IMR-90 (cell line): Measurements from ENCODE around the gene PIPOX. TPM values are rescaled to one million over a fixed set of nuclear protein-coding genes. Genes with fewer than 3 reads are reported as not detected.

Source experiments
- ATAC-seq: fragments of 200-7000 bp; cut with Tn5 transposase; 2 replicates; pipeline ENCODE4 v1.9.1; 2020; ENCODE audit warnings: low read depth, mild to moderate bottlenecking, moderate library complexity
- BruUV-seq: library from RNA; stranded (reverse); fragments of 400-500 nt; replicated peaks from 2 replicates; lab custom pipeline; 2021; lab: Mats Ljungman, UMichigan
- CTCF ChIA-PET: fragments of 300-600 bp; formaldehyde crosslinking; extraction: SDS; loops from one replicate; lab custom pipeline; 2021; ENCODE audit warnings: antibody characterized with exemption; lab: Yijun Ruan, JAX
- POLR2A ChIA-PET: fragments of 300-600 bp; sonication (Branson Sonifier 250); formaldehyde crosslinking; loops from one replicate; lab custom pipeline; 2022; ENCODE audit warnings: antibody characterized with exemption; ENCODE audit not compliant: unreplicated experiment; lab: Charles Lee
- DNase-seq: peaks from one replicate; pipeline ENCODE4 v3.0.0; 2013
- H2AFZ ChIP-seq: replicated peaks from 2 replicates; pipeline ENCODE3; 2013; ENCODE audit warnings: low read length, mild to moderate bottlenecking; ENCODE audit not compliant: poor library complexity
- H2AK5ac ChIP-seq: 2 replicates; pipeline ENCODE4 v1.6.1; 2013; ENCODE audit warnings: low read depth, low read length, inconsistent platforms
- H2AK9ac ChIP-seq: replicated peaks from 2 replicates; pipeline ENCODE3; 2013; ENCODE audit warnings: mild to moderate bottlenecking, low read depth, low read length, moderate library complexity; ENCODE audit not compliant: poor library complexity
- H2BK120ac ChIP-seq: 2 replicates; pipeline ENCODE4 v1.6.1; 2013; ENCODE audit warnings: low read depth, low read length, inconsistent platforms
- H2BK15ac ChIP-seq: 3 replicates; pipeline ENCODE4 v1.6.1; 2013; ENCODE audit warnings: low read depth, low read length, inconsistent platforms
- H2BK20ac ChIP-seq: 2 replicates; pipeline ENCODE4 v1.6.1; 2013; ENCODE audit warnings: low read depth, mild to moderate bottlenecking, inconsistent platforms, low read length, moderate library complexity
- H2BK5ac ChIP-seq: 2 replicates; pipeline ENCODE4 v1.6.1; 2013; ENCODE audit warnings: mild to moderate bottlenecking, low read depth, low read length, inconsistent platforms; ENCODE audit not compliant: poor library complexity, severe bottlenecking
- H3K14ac ChIP-seq: replicated peaks from 2 replicates; pipeline ENCODE4 v1.6.1; 2013; ENCODE audit warnings: low read depth, low read length, inconsistent platforms
- H3K18ac ChIP-seq: 2 replicates; pipeline ENCODE4 v1.6.1; 2013; ENCODE audit warnings: low read depth, low read length, control low read depth
- H3K23ac ChIP-seq: 2 replicates; pipeline ENCODE4 v1.6.1; 2013; ENCODE audit warnings: low read depth, low read length, inconsistent platforms
- H3K27ac ChIP-seq: 2 replicates; pipeline ENCODE4 v1.5.1; 2013; ENCODE audit warnings: mild to moderate bottlenecking, control low read depth, low read length; ENCODE audit not compliant: insufficient read depth
- H3K27me3 ChIP-seq: 2 replicates; pipeline ENCODE4 v1.6.1; 2013; ENCODE audit warnings: low read length; ENCODE audit not compliant: control insufficient read depth, insufficient read depth
- H3K36me3 ChIP-seq: 2 replicates; pipeline ENCODE4 v1.6.1; 2013; ENCODE audit warnings: low read length, mixed read lengths; ENCODE audit not compliant: control insufficient read depth, insufficient read depth
- H3K4ac ChIP-seq: 2 replicates; pipeline ENCODE4 v1.6.1; 2013; ENCODE audit warnings: low read depth, low read length, inconsistent platforms
- H3K4me1 ChIP-seq: 2 replicates; pipeline ENCODE4 v1.6.1; 2013; ENCODE audit warnings: low read length, mixed read lengths; ENCODE audit not compliant: control insufficient read depth, insufficient read depth
- H3K4me2 ChIP-seq: 2 replicates; pipeline ENCODE4 v1.6.1; 2013; ENCODE audit warnings: low read depth, mild to moderate bottlenecking, control low read depth, low read length, moderate library complexity
- H3K4me3 ChIP-seq: 2 replicates; pipeline ENCODE4 v1.5.1; 2013; ENCODE audit warnings: low read depth, mild to moderate bottlenecking, control low read depth, low read length, moderate library complexity; ENCODE audit not compliant: insufficient read depth
- H3K56ac ChIP-seq: 2 replicates; pipeline ENCODE4 v1.6.1; 2013; ENCODE audit warnings: low read length, inconsistent platforms; ENCODE audit not compliant: insufficient read depth; ENCODE audit errors: extremely low read depth
- H3K79me1 ChIP-seq, 2 experiments: 2 replicates each; pipeline ENCODE4 v1.6.1; 2013; ENCODE audit warnings: low read length in 2 of 2, inconsistent platforms in 1 of 2, low read depth in 1 of 2
- H3K9ac ChIP-seq: 2 replicates; pipeline ENCODE4 v1.6.1; 2013; ENCODE audit warnings: low read depth, low read length, control low read depth
- H3K9me1 ChIP-seq: 2 replicates; pipeline ENCODE4 v1.6.1; 2013; ENCODE audit warnings: low read length, inconsistent platforms; ENCODE audit not compliant: insufficient read depth
- H3K9me3 ChIP-seq: 2 replicates; pipeline ENCODE4 v1.6.1; 2013; ENCODE audit warnings: low read length; ENCODE audit not compliant: control insufficient read depth, insufficient read depth
- H4K20me1 ChIP-seq: 2 replicates; pipeline ENCODE4 v1.6.1; 2013; ENCODE audit warnings: low read length, inconsistent platforms; ENCODE audit not compliant: insufficient read depth
- H4K5ac ChIP-seq: 2 replicates; pipeline ENCODE4 v1.6.1; 2013; ENCODE audit warnings: mild to moderate bottlenecking, low read depth, low read length, control low read depth
- H4K8ac ChIP-seq, 2 experiments: 2 replicates each; pipeline ENCODE4 v1.6.1; 2013; ENCODE audit warnings: low read depth in 2 of 2, low read length in 2 of 2, control low read depth in 1 of 2, inconsistent platforms in 1 of 2
- H4K91ac ChIP-seq: 2 replicates; pipeline ENCODE4 v1.6.1; 2013; ENCODE audit warnings: low read depth, low read length, inconsistent platforms; ENCODE audit not compliant: insufficient read depth
- BHLHE40 ChIP-seq: fragments of 150-350 bp; IDR thresholded peaks from 2 replicates; pipeline ENCODE4 v1.6.1; 2016; ENCODE audit warnings: mild to moderate bottlenecking, low read depth, low read length
- CHD1 ChIP-seq: IDR thresholded peaks from 2 replicates; pipeline ENCODE4 v1.6.1; 2012; ENCODE audit warnings: low read depth, low read length, improper control_type of control experiment
- MAFK ChIP-seq: IDR thresholded peaks from 2 replicates; pipeline ENCODE4 v1.6.1; 2012; ENCODE audit warnings: low read depth, low read length, improper control_type of control experiment
- MAZ ChIP-seq: IDR thresholded peaks from 2 replicates; pipeline ENCODE4 v1.6.1; 2012; ENCODE audit warnings: low read depth, mild to moderate bottlenecking, low read length, improper control_type of control experiment, moderate library complexity, borderline replicate concordance
- NFE2L2 ChIP-seq: fragments of 150-350 bp; IDR thresholded peaks from 2 replicates; pipeline ENCODE4 v1.6.1; 2016; ENCODE audit warnings: low read depth, mild to moderate bottlenecking, low read length
- RAD21 ChIP-seq: IDR thresholded peaks from 2 replicates; pipeline ENCODE4 v1.6.1; 2012; ENCODE audit warnings: low read length, improper control_type of control experiment
- RCOR1 ChIP-seq: IDR thresholded peaks from 2 replicates; pipeline ENCODE4 v1.6.1; 2012; ENCODE audit warnings: mild to moderate bottlenecking, low read length, improper control_type of control experiment; ENCODE audit not compliant: insufficient replicate concordance
- RFX5 ChIP-seq: IDR thresholded peaks from 2 replicates; pipeline ENCODE4 v1.8.0; 2012; ENCODE audit warnings: low read depth, mild to moderate bottlenecking, low read length, moderate library complexity
- SMC3 ChIP-seq: fragments of 150-350 bp; IDR thresholded peaks from 2 replicates; pipeline ENCODE4 v1.6.1; 2016; ENCODE audit warnings: low read depth, mild to moderate bottlenecking, antibody characterized with exemption, low read length, moderate library complexity
- WGBS, 2 experiments: methylation state at CpG; one replicate each; pipeline versions ENCODE4 v1.1.5 to v1.1.7; 2013; ENCODE audit warnings: missing lambda C conversion rate in 2 of 2; ENCODE audit not compliant: insufficient read length in 1 of 2; ENCODE audit errors: extremely low coverage in 2 of 2; 5-methylcytosine and 5-hydroxymethylcytosine counted together
- dilution Hi-C: fragments of 300-500 bp; cut with HindIII; formaldehyde crosslinking; loops from one replicate; pipeline ENCODE4 v1.14.3; 2018; ENCODE audit warnings: low sequenced_read_pairs; ENCODE audit not compliant: unreplicated experiment
- in situ Hi-C: fragments of 300-500 bp; cut with MboI; formaldehyde crosslinking; loops from 3 replicates; pipeline ENCODE4 v1.14.3; 2019; ENCODE audit warnings: low sequenced_read_pairs, inconsistent platforms, mixed read lengths
- intact Hi-C: fragments of 100-400 bp; cut with micrococcal nuclease; formaldehyde crosslinking; loops from 2 replicates; pipeline ENCODE4 v1.10.0; 2022
- polyA plus RNA-seq, 3 experiments: library from polyadenylated mRNA; depleted of rRNA; stranded (reverse); fragments of >200 nt; gene quantifications; 2 replicates each; pipeline ENCODE4 v1.2.3, GENCODE V29; 2012; ENCODE audit warnings: low replicate concordance in 1 of 3
- total RNA-seq: library from RNA; depleted of rRNA; stranded (reverse); fragments of >200 nt; gene quantifications from 2 replicates; pipeline ENCODE4 v1.2.3, GENCODE V29; 2012
- TF ChIP-seq, protein P1 (sequence below): fragments of 150-350 bp; IDR thresholded peaks from 2 replicates; pipeline ENCODE4 v1.6.1; 2016; ENCODE audit warnings: low read depth, mild to moderate bottlenecking, low read length, moderate library complexity, borderline replicate concordance
- TF ChIP-seq, protein P2 (sequence below): fragments of 150-350 bp; IDR thresholded peaks from 2 replicates; pipeline ENCODE4 v1.6.1; 2017; ENCODE audit warnings: mild to moderate bottlenecking, antibody characterized with exemption, low read length, low read depth
- TF ChIP-seq, protein P3 (sequence below): conservative IDR thresholded peaks from 2 replicates; pipeline ENCODE4 v1.5.1; 2012; ENCODE audit warnings: mild to moderate bottlenecking, low read depth, low read length, improper control_type of control experiment

PIPOX gene
- total and polyA plus RNA-seq, 2 of the 4 experiments (the other 2 are of a cell fraction) = 0.43 to 1.3 TPM

DNA sequence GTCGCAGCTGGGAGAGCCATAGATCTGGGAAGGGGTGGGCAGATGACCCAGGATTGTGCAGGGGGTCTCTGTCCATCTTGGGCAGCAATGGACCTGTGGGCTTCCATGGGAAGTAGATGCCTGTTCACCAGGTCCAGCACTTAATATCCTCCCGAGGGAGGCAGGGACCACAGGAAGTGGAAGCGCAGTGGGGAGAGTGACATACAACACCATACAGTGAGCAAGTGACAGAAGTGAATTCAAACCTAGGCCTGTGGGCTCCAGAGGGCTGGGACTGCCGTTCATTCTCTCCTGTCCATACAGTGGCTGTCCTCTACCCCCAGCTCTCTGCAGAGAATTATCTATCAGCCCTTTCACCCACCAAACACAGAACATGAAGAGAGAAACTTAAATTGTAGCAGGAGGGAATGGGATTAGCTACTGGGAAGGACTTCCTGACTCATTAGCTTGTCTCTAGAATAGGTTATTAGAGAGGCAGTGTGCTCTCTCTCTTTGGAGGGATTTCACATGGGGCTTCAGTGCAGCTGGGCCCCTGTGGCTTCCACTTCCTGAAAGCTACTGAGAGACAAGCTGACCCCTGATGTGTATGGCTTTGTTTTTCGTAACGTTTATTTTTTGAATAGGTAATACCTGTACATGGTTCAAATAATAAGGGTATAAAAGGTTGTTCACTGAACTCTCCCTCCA lies 24.0 kb upstream of the PIPOX start:
- no peak overlapping the region for H3K4ac ChIP-seq
- H3K27ac ChIP-seq = no peak overlapping the region
- H3K4me1 ChIP-seq = no peaks in the 10 kb centered on the region
- no peak overlapping the region for H3K23ac ChIP-seq
- H2BK15ac ChIP-seq = no peak overlapping the region
- no peaks in the 10 kb centered on the region for H3K79me1 ChIP-seq
- no CpG with 5 or more reads among the region's 6 CpGs for WGBS, 2 experiments
- H3K9me1 ChIP-seq = no peaks in the 10 kb centered on the region
- in situ Hi-C loops (no loop called here), dilution Hi-C loops (no loop called here), intact Hi-C loops (no loop called here)
- no peak overlapping the region for H3K14ac ChIP-seq
- H3K36me3 ChIP-seq = no peaks in the 10 kb centered on the region
- H3K9ac ChIP-seq = no peak overlapping the region
- no peak overlapping the region for H4K5ac ChIP-seq
- no peak overlapping the region for H2BK20ac ChIP-seq
- POLR2A ChIA-PET = no interaction called here
- H2BK120ac ChIP-seq = no peak overlapping the region
- no peak overlapping the region for H2AK5ac ChIP-seq
- DNase-seq (no peak), ATAC-seq (no peak)
- H3K56ac ChIP-seq = no peak overlapping the region
- peaks cover 85% of the 10 kb centered on the region for H3K27me3 ChIP-seq
- no peak overlapping the region for H3K4me3 ChIP-seq
- H4K20me1 ChIP-seq = peaks cover 4% of the 10 kb centered on the region; the same call in 1 of the 2 replicates
- H3K18ac ChIP-seq = no peak overlapping the region
- H3K9me3 ChIP-seq = no peaks in the 10 kb centered on the region
- TF ChIP-seq RCOR1 (no peak), RAD21 (no peak), MAFK (no peak), RFX5 (no peak), CHD1 (no peak), BHLHE40 (no peak), SMC3 (no peak), NFE2L2 (no peak), MAZ (no peak)
- TF ChIP-seq, protein P1, sequence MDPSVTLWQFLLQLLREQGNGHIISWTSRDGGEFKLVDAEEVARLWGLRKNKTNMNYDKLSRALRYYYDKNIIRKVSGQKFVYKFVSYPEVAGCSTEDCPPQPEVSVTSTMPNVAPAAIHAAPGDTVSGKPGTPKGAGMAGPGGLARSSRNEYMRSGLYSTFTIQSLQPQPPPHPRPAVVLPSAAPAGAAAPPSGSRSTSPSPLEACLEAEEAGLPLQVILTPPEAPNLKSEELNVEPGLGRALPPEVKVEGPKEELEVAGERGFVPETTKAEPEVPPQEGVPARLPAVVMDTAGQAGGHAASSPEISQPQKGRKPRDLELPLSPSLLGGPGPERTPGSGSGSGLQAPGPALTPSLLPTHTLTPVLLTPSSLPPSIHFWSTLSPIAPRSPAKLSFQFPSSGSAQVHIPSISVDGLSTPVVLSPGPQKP = no peak
- TF ChIP-seq, protein P2, sequence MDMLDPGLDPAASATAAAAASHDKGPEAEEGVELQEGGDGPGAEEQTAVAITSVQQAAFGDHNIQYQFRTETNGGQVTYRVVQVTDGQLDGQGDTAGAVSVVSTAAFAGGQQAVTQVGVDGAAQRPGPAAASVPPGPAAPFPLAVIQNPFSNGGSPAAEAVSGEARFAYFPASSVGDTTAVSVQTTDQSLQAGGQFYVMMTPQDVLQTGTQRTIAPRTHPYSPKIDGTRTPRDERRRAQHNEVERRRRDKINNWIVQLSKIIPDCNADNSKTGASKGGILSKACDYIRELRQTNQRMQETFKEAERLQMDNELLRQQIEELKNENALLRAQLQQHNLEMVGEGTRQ = no peak
- TF ChIP-seq, protein P3, sequence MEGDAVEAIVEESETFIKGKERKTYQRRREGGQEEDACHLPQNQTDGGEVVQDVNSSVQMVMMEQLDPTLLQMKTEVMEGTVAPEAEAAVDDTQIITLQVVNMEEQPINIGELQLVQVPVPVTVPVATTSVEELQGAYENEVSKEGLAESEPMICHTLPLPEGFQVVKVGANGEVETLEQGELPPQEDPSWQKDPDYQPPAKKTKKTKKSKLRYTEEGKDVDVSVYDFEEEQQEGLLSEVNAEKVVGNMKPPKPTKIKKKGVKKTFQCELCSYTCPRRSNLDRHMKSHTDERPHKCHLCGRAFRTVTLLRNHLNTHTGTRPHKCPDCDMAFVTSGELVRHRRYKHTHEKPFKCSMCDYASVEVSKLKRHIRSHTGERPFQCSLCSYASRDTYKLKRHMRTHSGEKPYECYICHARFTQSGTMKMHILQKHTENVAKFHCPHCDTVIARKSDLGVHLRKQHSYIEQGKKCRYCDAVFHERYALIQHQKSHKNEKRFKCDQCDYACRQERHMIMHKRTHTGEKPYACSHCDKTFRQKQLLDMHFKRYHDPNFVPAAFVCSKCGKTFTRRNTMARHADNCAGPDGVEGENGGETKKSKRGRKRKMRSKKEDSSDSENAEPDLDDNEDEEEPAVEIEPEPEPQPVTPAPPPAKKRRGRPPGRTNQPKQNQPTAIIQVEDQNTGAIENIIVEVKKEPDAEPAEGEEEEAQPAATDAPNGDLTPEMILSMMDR = no peak
- no peak overlapping the region for H3K4me2 ChIP-seq
- H4K8ac ChIP-seq = no peak overlapping the region
- no peak overlapping the region for H2AFZ ChIP-seq
- BruUV-seq = no TSS peak
- no peak overlapping the region for H2AK9ac ChIP-seq
- CTCF ChIA-PET = no interaction called here
- H2BK5ac ChIP-seq = no peak overlapping the region
- H4K91ac ChIP-seq = no peak overlapping the region
